SK-N-SH treated with all-trans-retinoic acid at 6 μM for 48 hours (cell line): Measurements from ENCODE around the gene GREB1.

Source experiments
- ATAC-seq: fragments of 200-7000 bp; cut with Tn5 transposase; 3 replicates; pipeline ENCODE4 v1.9.1; 2020; ENCODE audit warnings: mild to moderate bottlenecking, moderate library complexity
- ARNTL ChIP-seq: fragments of 450-650 bp; formaldehyde crosslinking; IDR thresholded peaks from 2 replicates; pipeline ENCODE4 v1.5.0; 2020; ENCODE audit warnings: low read depth, mild to moderate bottlenecking, moderate library complexity, borderline replicate concordance
- CREB5 ChIP-seq: fragments of 250-450 bp; sonication (Bioruptor Pico); IDR thresholded peaks from 2 replicates; pipeline ENCODE4 v1.5.1; 2020; ENCODE audit warnings: low read depth, mild to moderate bottlenecking, moderate library complexity
- CSDC2 ChIP-seq: fragments of 250-450 bp; sonication (Bioruptor Pico); IDR thresholded peaks from 2 replicates; pipeline ENCODE4 v1.5.0; 2020; ENCODE audit warnings: mild to moderate bottlenecking, moderate library complexity
- CSRNP3 ChIP-seq: fragments of 250-450 bp; sonication (Bioruptor Pico); IDR thresholded peaks from 2 replicates; pipeline ENCODE4 v1.5.1; 2021; ENCODE audit warnings: mild to moderate bottlenecking, moderate library complexity
- ESRRG ChIP-seq: fragments of 250-450 bp; sonication (Bioruptor Pico); IDR thresholded peaks from 2 replicates; pipeline ENCODE4 v1.6.1; 2021; ENCODE audit warnings: mild to moderate bottlenecking
- GLIS3 ChIP-seq: fragments of 250-450 bp; sonication (Bioruptor Pico); IDR thresholded peaks from 2 replicates; pipeline ENCODE4 v1.5.0; 2020; ENCODE audit warnings: mild to moderate bottlenecking, moderate library complexity
- ISL1 ChIP-seq: fragments of 250-450 bp; sonication (Bioruptor Pico); IDR thresholded peaks from 2 replicates; pipeline ENCODE4 v2.1.2; 2022; ENCODE audit warnings: mild to moderate bottlenecking, moderate library complexity
- OSR1 ChIP-seq: fragments of 250-450 bp; sonication (Bioruptor Pico); IDR thresholded peaks from 2 replicates; pipeline ENCODE4 v1.8.0; 2022; ENCODE audit warnings: moderate library complexity, mild to moderate bottlenecking, inconsistent platforms
- POU6F1 ChIP-seq: fragments of 250-450 bp; sonication (Bioruptor Pico); IDR thresholded peaks from 2 replicates; pipeline ENCODE4 v1.8.0; 2021; ENCODE audit warnings: low read depth, mild to moderate bottlenecking, moderate library complexity, borderline replicate concordance
- PPARA ChIP-seq: fragments of 250-450 bp; sonication (Bioruptor Pico); IDR thresholded peaks from 2 replicates; pipeline ENCODE4 v1.5.0; 2020; ENCODE audit warnings: mild to moderate bottlenecking, borderline replicate concordance
- RARB ChIP-seq: fragments of 250-450 bp; sonication (Bioruptor Pico); IDR thresholded peaks from 2 replicates; pipeline ENCODE4 v1.8.0; 2021; ENCODE audit warnings: mild to moderate bottlenecking, moderate library complexity
- TCF4 ChIP-seq: fragments of 250-450 bp; sonication (Bioruptor Pico); IDR thresholded peaks from 2 replicates; pipeline ENCODE4 v1.8.0; 2021; ENCODE audit warnings: mild to moderate bottlenecking, moderate library complexity, borderline replicate concordance
- TOX ChIP-seq: fragments of 250-450 bp; sonication (Bioruptor Pico); IDR thresholded peaks from 2 replicates; pipeline ENCODE4 v1.8.0; 2021; ENCODE audit warnings: mild to moderate bottlenecking, moderate library complexity, borderline replicate concordance
- TSHZ2 ChIP-seq: fragments of 250-450 bp; sonication (Bioruptor Pico); IDR thresholded peaks from 2 replicates; pipeline ENCODE4 v1.5.0; 2020; ENCODE audit warnings: mild to moderate bottlenecking, moderate library complexity
- ZFP30 ChIP-seq: fragments of 450-650 bp; formaldehyde crosslinking; IDR thresholded peaks from 2 replicates; pipeline ENCODE4 v1.5.0; 2022; ENCODE audit warnings: mild to moderate bottlenecking, moderate library complexity
- ZNF565 ChIP-seq: fragments of 450-650 bp; formaldehyde crosslinking; conservative IDR thresholded peaks from 2 replicates; pipeline ENCODE4 v1.5.0; 2020; ENCODE audit warnings: low read depth, mild to moderate bottlenecking, moderate library complexity
- ZNF70 ChIP-seq: fragments of 450-650 bp; formaldehyde crosslinking; IDR thresholded peaks from 2 replicates; pipeline ENCODE4 v1.5.0; 2020; ENCODE audit warnings: mild to moderate bottlenecking, moderate library complexity

The GREB1 gene

GRCh38 chr2:11551569-11552259 lies 17.9 kb downstream of the GREB1 start:
- no peak for ATAC-seq
- TF ChIP-seq RARB (no peak), PPARA (CRISPR knock-in tag) (no peak), CREB5 (no peak), ZFP30 (CRISPR knock-in tag) (no peak), OSR1 (no peak), ZNF70 (CRISPR knock-in tag) (no peak)

GRCh38 chr2:11552260-11552638 lies 18.4 kb downstream of the GREB1 start:
- ATAC-seq, result no peak
- TF ChIP-seq CSDC2 (CRISPR knock-in tag), result no peak
- no peak for TF ChIP-seq RARB
- TF ChIP-seq TCF4 (CRISPR knock-in tag), result no peak
- TF ChIP-seq OSR1, result no peak
- no peak for TF ChIP-seq ISL1 (CRISPR knock-in tag)
- no peak for TF ChIP-seq GLIS3 (CRISPR knock-in tag)
- TF ChIP-seq ZNF70 (CRISPR knock-in tag), result no peak
- TF ChIP-seq ZNF565 (CRISPR knock-in tag), result no peak
- no peak for TF ChIP-seq PPARA (CRISPR knock-in tag)
- TF ChIP-seq POU6F1, result no peak
- TF ChIP-seq TOX (CRISPR knock-in tag), result no peak
- TF ChIP-seq ARNTL (CRISPR knock-in tag), result no peak

- no peak for ATAC-seq
These were observed 20.0 kb downstream of the GREB1 start for GRCh38 chr2:11553661-11554398.

More at GRCh38 chr2:11553661-11554398, 20.0 kb downstream of the GREB1 start:
- TF ChIP-seq TSHZ2 (CRISPR knock-in tag) (no peak), CREB5 (no peak), CSRNP3 (CRISPR knock-in tag) (no peak), ESRRG (CRISPR knock-in tag) (no peak)
